Psoas muscle (tissue), 8 donors: ENCODE results near the gene SETD4. TPM values are rescaled to one million over a fixed set of nuclear protein-coding genes. Genes with fewer than 3 reads are reported as not detected.
A peak's percentile ranks its signal among the peaks of the same experiment; 100 is the strongest.

Experiments
- ATAC-seq, 4 donors: fragments of 200-7000 bp; cut with Tn5 transposase; one replicate each; pipeline ENCODE4 v1.9.1; 2020; ENCODE audit warnings: moderate library complexity in 3 of 4, mild to moderate bottlenecking in 2 of 4
- DNase-seq, 2 donors: peaks; one replicate each; pipeline ENCODE4 v3.0.0-alpha.2; 2020
- H3K27ac ChIP-seq: fragments of 200-600 bp; one replicate; pipeline ENCODE4 v1.8.0; 2022
- H3K27me3 ChIP-seq, 3 donors: fragments of 200-600 bp in 1 of 3; one replicate each; pipeline versions ENCODE4 v1.6.1 to v1.8.0; 2013 to 2022; ENCODE audit warnings: low read length in 2 of 3, mild to moderate bottlenecking in 2 of 3, moderate library complexity in 1 of 3; ENCODE audit not compliant: insufficient read depth in 3 of 3
- H3K36me3 ChIP-seq, 2 donors: fragments of 200-600 bp in 1 of 2; one replicate each; pipeline versions ENCODE4 v1.6.1 to v1.8.0; 2013 to 2022; ENCODE audit warnings: low read depth in 1 of 2, mild to moderate bottlenecking in 1 of 2, moderate library complexity in 1 of 2; ENCODE audit not compliant: insufficient read depth in 1 of 2
- H3K4me1 ChIP-seq: fragments of 200-600 bp; one replicate; pipeline ENCODE4 v1.8.0; 2022
- H3K4me3 ChIP-seq: fragments of 200-600 bp; one replicate; pipeline ENCODE4 v1.8.0; 2022; ENCODE audit warnings: mild to moderate bottlenecking
- H3K9me3 ChIP-seq: fragments of 200-600 bp; one replicate; pipeline ENCODE4 v1.8.0; 2022
- CTCF ChIP-seq: fragments of 200-600 bp; IDR thresholded peaks from one replicate; pipeline ENCODE4 v1.8.0; 2022; ENCODE audit warnings: antibody characterized with exemption
- WGBS, 3 donors: extraction: QIAGEN DNeasy Blood & Tissue Kit; methylation state at CpG; one replicate each; pipeline versions ENCODE4 v1.1.6 to v1.1.7; 2013; 5-methylcytosine and 5-hydroxymethylcytosine counted together
- intact Hi-C, 2 donors: fragments of 100-400 bp; cut with DNase I; formaldehyde crosslinking; loops; one replicate each; pipeline versions ENCODE4 v1.11.0 to v1.14.2; 2022
- polyA plus RNA-seq, 3 donors: library from polyadenylated mRNA; stranded (reverse); fragments of 200-250 nt; gene quantifications; one replicate each; pipeline ENCODE4 v1.2.3, GENCODE V29; 2013
- total RNA-seq, 4 donors: library from RNA; stranded (reverse); fragmentation: NEBNext Ultra II Directional in 2 of 4; extraction: Animal tissue kit (Norgen Biotek cat#: 25700) in 2 of 4; gene quantifications; one replicate each; pipeline versions ENCODE4 v1.2.1 to v1.2.4, GENCODE V29; 2021 to 2023
- donor health status: healthy with polysubstance abuse.
- donor health status: DM: no; HTN: no; CAD: no; lungs with moderate emphysema.
- donor health status: Bipolar disorder and iron deficiency.
- donor health status: healthy.
- donor health status: DM: yes; HTN: yes; CAD: no.
- donor health status: DM: no; HTN: no; CAD: no.
- donor health status: DM: no; HTN: no; CAD: no.
- donor health status: DM: yes; HTN: yes; CAD: no.

The SETD4 gene
- total and polyA plus RNA-seq, 7 donors: 6.5 to 17.9 (median 11.6) TPM

- Histone ChIP-seq H3K4me1 (peaks cover 12% of the 10 kb centered on the region), H3K9me3 (no peaks in the 10 kb centered on the region), H3K27me3 (no peaks in the 10 kb centered on the region), H3K4me3 (no peak overlapping the region), H3K36me3 (peaks cover 0 to 36% of the 10 kb centered on the region in 2 donors), H3K27ac (no peak overlapping the region)
- ATAC-seq (no peak), DNase-seq (no peak)
- WGBS, 3 donors: 89 to 91% (median 90%) methylated on average over 23 to 28 of the region's 28 CpGs
- TF ChIP-seq CTCF: no peak
- intact Hi-C loops: loop anchor here in 1 of 2 donors (10.0 kb wide), 1 partner anchor 72 kb away; no protein-coding TSS in a partner anchor
Measured at GRCh38 chr21:36032647-36033406, 27.5 kb downstream of the SETD4 start.

GRCh38 chr21:36030581-36031189 is 29.6 kb downstream of the SETD4 start:
- H3K9me3 ChIP-seq: no peaks in the 10 kb centered on the region
- no peaks in the 10 kb centered on the region for H3K27me3 ChIP-seq
- intact Hi-C loops: loop anchor here in 1 of 2 donors (10.0 kb wide), 1 partner anchor 74 kb away; no protein-coding TSS in a partner anchor
- WGBS, 3 donors: 60 to 68% (median 62%) methylated on average over 16 of the region's 16 CpGs
- H3K4me1 ChIP-seq: peaks cover 12% of the 10 kb centered on the region
- DNase-seq: no peak
- H3K36me3 ChIP-seq: peaks cover 0 to 15% of the 10 kb centered on the region in 2 donors
- H3K4me3 ChIP-seq: no peak overlapping the region
- H3K27ac ChIP-seq: no peak overlapping the region
- no peak for TF ChIP-seq CTCF
- no peak for ATAC-seq

GRCh38 chr21:36029309-36029708 is 31.0 kb downstream of the SETD4 start:
- Histone ChIP-seq H3K27me3 (no peaks in the 10 kb centered on the region), H3K36me3 (peaks cover 0 to under 1% of the 10 kb centered on the region in 2 donors), H3K4me1 (peaks cover 6% of the 10 kb centered on the region), H3K9me3 (no peaks in the 10 kb centered on the region), H3K4me3 (no peak overlapping the region), H3K27ac (no peak overlapping the region)
- ATAC-seq: no peak
- no peak for DNase-seq
- no peak for TF ChIP-seq CTCF
- WGBS, 3 donors: 90 to 94% (median 93%) methylated on average over 8 of the region's 8 CpGs
- intact Hi-C loops: loop anchor here (5.0 kb wide), 3 partner anchors 982 to 1347 kb away; partner anchors contain the start of gene RUNX1 (in 1 of the 2)

- Histone ChIP-seq H3K4me3 (no peak overlapping the region), H3K9me3 (no peaks in the 10 kb centered on the region), H3K27ac (no peak overlapping the region), H3K27me3 (no peaks in the 10 kb centered on the region), H3K36me3 (no peaks in the 10 kb centered on the region), H3K4me1 (no peaks in the 10 kb centered on the region)
- TF ChIP-seq CTCF: peak; percentile 90
- WGBS, 3 donors: 26 to 28% (median 27%) methylated on average over 25 of the region's 25 CpGs
- intact Hi-C loops: loop anchor here (5.0 kb wide), 3 partner anchors 981 to 1346 kb away; partner anchors contain the start of gene RUNX1 (in 1 of the 2)
- DNase-seq (peak; percentile 62 to 81), ATAC-seq (peak; percentile 86 to 95 (median 94))
Measured at GRCh38 chr21:36028127-36029069, 31.9 kb downstream of the SETD4 start.
